Progenitor cell of endocrine pancreas (in vitro differentiated cells): ENCODE measurements around the gene PKIG. TPM values are rescaled to one million over a fixed set of nuclear protein-coding genes. Genes with fewer than 3 reads are reported as not detected.

Experiments used
- DNase-seq: peaks from one replicate; pipeline ENCODE4 v3.0.0; 2021; ENCODE audit warnings: low spot score; ENCODE audit not compliant: unreplicated experiment
- H3K27ac Mint-ChIP-seq: 2 replicates; pipeline ENCODE4 v1.8.0; 2021; ENCODE audit warnings: mild to moderate bottlenecking, moderate library complexity, mixed read lengths
- H3K27me3 Mint-ChIP-seq: 2 replicates; pipeline ENCODE4 v1.8.0; 2021; ENCODE audit warnings: mixed read lengths
- H3K36me3 Mint-ChIP-seq: 2 replicates; pipeline ENCODE4 v1.8.0; 2022; ENCODE audit warnings: mixed read lengths; ENCODE audit not compliant: insufficient read depth
- H3K4me1 Mint-ChIP-seq: 2 replicates; pipeline ENCODE4 v1.8.0; 2021; ENCODE audit warnings: low read depth, mixed read lengths
- H3K4me3 Mint-ChIP-seq: 2 replicates; pipeline ENCODE4 v1.8.0; 2021; ENCODE audit warnings: low read depth, mild to moderate bottlenecking, moderate library complexity, mixed read lengths
- H3K9me3 Mint-ChIP-seq: 2 replicates; pipeline ENCODE4 v1.8.0; 2021; ENCODE audit warnings: low read depth, mixed read lengths
- total RNA-seq: library from RNA; stranded (reverse); gene quantifications from 2 replicates; pipeline ENCODE4 v1.2.1, GENCODE V29; 2021
- TF ChIP-seq, protein P1 (sequence below): fragments of 200-600 bp; sonication (generic); IDR thresholded peaks from one replicate; pipeline ENCODE4 v1.5.0; 2021; ENCODE audit warnings: antibody characterized with exemption, mild to moderate bottlenecking; ENCODE audit not compliant: unreplicated experiment

PKIG gene
- total RNA-seq, 1 donor from 2014 or later, result 36.5 TPM

DNA sequence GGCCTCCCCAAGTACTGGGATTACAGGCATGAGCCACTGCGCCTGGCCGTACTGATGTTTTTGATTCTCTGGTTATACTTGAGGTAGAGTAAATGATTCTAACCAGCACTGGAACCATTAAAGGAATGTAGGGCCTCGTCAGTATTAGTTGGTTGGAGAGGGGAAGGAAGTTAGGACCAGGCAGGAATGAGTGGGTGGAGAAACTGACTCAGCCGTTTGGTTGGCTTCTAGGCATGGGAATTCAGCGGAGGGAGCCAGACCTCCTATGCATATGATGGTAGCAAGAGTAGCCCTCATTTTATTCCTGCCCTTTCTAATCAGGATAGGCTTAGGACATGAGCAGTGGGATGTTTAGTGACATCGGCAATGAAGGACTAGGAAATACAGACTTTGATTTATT is 41.5 kb upstream of the PKIG start:
- no peak for DNase-seq
- Mint-ChIP-seq H3K4me1 (peaks cover 4% of the 10 kb centered on the region), H3K9me3 (no peaks in the 10 kb centered on the region), H3K36me3 (no peaks in the 10 kb centered on the region), H3K27ac (no peak overlapping the region), H3K4me3 (no peak overlapping the region), H3K27me3 (no peaks in the 10 kb centered on the region)
- TF ChIP-seq, protein P1, sequence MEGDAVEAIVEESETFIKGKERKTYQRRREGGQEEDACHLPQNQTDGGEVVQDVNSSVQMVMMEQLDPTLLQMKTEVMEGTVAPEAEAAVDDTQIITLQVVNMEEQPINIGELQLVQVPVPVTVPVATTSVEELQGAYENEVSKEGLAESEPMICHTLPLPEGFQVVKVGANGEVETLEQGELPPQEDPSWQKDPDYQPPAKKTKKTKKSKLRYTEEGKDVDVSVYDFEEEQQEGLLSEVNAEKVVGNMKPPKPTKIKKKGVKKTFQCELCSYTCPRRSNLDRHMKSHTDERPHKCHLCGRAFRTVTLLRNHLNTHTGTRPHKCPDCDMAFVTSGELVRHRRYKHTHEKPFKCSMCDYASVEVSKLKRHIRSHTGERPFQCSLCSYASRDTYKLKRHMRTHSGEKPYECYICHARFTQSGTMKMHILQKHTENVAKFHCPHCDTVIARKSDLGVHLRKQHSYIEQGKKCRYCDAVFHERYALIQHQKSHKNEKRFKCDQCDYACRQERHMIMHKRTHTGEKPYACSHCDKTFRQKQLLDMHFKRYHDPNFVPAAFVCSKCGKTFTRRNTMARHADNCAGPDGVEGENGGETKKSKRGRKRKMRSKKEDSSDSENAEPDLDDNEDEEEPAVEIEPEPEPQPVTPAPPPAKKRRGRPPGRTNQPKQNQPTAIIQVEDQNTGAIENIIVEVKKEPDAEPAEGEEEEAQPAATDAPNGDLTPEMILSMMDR, result no peak

GRCh38 chr20:44541992-44542391 is 40.4 kb upstream of the PKIG start:
- no peak for DNase-seq
- H3K4me3 Mint-ChIP-seq, result no peak overlapping the region
- H3K27me3 Mint-ChIP-seq, result no peaks in the 10 kb centered on the region
- no peak overlapping the region for H3K27ac Mint-ChIP-seq
- peaks cover 4% of the 10 kb centered on the region for H3K4me1 Mint-ChIP-seq
- H3K9me3 Mint-ChIP-seq, result no peaks in the 10 kb centered on the region
- TF ChIP-seq, protein P1, result no peak
- H3K36me3 Mint-ChIP-seq, result no peaks in the 10 kb centered on the region

DNA sequence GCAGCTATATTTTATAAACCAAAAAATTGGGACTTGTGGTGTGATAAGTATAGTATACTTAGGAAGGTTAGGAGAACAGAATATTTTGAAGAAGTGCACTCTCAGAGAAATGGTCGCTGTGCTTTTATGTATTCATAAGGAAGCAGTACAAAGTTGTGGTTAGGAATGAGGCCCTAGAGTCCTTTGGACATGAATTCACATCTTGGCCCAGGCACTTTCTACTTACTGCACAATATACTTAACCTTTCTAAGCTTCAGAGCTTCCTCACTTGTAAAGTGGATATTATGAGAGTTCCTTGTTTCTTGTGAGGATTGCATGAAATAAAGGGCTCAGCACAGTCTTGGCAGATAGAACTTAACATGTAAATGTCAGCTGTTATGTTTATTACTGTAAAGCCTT is 39.5 kb upstream of the PKIG start:
- no peak overlapping the region for H3K4me3 Mint-ChIP-seq
- TF ChIP-seq, protein P1, result no peak
- H3K36me3 Mint-ChIP-seq, result no peaks in the 10 kb centered on the region
- H3K9me3 Mint-ChIP-seq, result no peaks in the 10 kb centered on the region
- no peak for DNase-seq
- H3K27me3 Mint-ChIP-seq, result no peaks in the 10 kb centered on the region
- H3K4me1 Mint-ChIP-seq, result peaks cover 5% of the 10 kb centered on the region
- no peak overlapping the region for H3K27ac Mint-ChIP-seq

DNA sequence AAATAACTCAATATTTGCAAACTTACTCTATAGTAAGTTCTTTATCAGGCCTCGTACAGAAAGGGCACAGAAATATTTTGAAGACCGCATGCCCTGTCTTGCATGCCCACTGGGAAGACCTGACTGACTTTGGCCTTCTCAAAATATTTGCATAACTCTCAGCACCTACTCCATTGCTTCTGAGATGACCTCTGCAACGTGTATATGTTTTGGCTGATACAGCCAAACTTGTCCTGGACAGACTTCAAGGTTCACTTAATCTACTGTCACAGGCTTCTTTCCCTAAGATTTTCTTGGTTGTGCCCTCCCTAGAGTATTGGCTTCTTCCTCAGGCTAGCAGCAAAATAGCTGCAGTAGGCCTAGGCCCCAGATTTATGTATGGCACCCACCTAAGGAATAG is 39.0 kb upstream of the PKIG start:
- H3K27ac Mint-ChIP-seq, result no peak overlapping the region
- peaks cover 8% of the 10 kb centered on the region for H3K4me1 Mint-ChIP-seq
- TF ChIP-seq, protein P1, result no peak
- no peaks in the 10 kb centered on the region for H3K9me3 Mint-ChIP-seq
- H3K36me3 Mint-ChIP-seq, result no peaks in the 10 kb centered on the region
- no peak for DNase-seq
- no peaks in the 10 kb centered on the region for H3K27me3 Mint-ChIP-seq
- no peak overlapping the region for H3K4me3 Mint-ChIP-seq

- TF ChIP-seq, protein P1, result no peak
- H3K36me3 Mint-ChIP-seq, result no peaks in the 10 kb centered on the region
- no peak overlapping the region for H3K4me3 Mint-ChIP-seq
- no peaks in the 10 kb centered on the region for H3K27me3 Mint-ChIP-seq
- H3K4me1 Mint-ChIP-seq, result peaks cover 14% of the 10 kb centered on the region
- no peaks in the 10 kb centered on the region for H3K9me3 Mint-ChIP-seq
- H3K27ac Mint-ChIP-seq, result no peak overlapping the region
- no peak for DNase-seq
Measured at GRCh38 chr20:44544263-44544662, 38.1 kb upstream of the PKIG start.
